IPS-NIHi7 (cell line): ENCODE results near the gene NAGPA.

ENCODE experiments used
- DNase-seq: peaks from one replicate; pipeline ENCODE4 v3.0.0; 2012; ENCODE audit warnings: mixed read lengths; ENCODE audit errors: extremely low spot score

NAGPA gene

DNA sequence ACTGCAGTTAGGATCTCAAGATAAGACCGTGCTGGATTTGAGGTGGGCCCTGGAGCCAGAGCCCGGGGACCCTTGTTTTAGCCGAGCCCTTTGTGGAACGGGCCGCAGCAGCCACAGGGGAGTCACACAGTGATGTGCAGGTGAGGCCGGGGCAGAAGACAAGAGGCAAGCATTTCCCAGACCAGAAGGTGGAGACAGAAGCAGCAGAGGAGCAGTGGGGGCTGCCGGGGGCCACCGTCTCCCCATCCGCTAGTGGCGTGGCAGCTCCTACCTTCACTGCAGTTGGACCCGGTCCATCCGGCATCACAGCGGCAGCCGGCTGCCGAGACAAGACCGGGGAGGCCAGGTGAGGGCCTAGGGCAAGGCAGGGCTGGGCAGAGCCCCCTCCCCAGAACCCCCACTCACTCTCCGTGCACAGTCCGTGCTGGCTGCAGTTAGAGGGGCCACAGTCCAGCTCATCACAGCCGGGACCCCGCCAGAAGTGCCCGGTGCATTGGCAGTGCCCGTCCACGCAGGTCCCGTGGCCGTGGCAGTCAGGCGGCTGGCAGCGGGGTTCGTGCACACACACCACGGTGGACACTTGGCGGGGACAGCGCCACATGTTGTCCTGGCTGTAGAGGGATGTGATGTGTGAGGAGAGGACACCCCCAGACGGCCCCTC lies 6.0 kb downstream of the NAGPA start:
- DNase-seq: no peak

DNA sequence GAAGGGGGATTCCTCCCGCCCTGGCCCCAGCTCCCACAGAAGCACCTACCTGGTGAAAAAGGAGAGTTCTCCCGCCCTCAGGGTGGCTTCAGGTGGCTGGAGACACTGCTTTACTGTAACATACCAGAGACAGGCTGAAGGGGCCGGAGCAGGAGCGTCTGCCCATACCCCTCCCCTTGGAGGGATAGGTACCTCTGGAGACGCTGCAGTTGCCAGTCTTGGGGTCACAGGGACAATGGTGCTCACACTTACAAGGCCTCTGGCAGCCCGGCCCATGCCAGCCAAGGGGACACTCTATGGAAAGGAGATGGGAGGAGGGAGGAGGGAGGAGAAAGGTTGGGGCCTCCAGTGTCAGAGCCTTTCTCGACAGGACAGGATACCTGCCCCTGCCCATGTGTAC lies 6.6 kb downstream of the NAGPA start:
- no peak for DNase-seq

- DNase-seq: no peak
Observed at GRCh38 chr16:5026664-5027063, 7.1 kb downstream of the NAGPA start.

GRCh38 chr16:5025171-5025632 lies 8.5 kb downstream of the NAGPA start:
- DNase-seq: peak; percentile 91

DNA sequence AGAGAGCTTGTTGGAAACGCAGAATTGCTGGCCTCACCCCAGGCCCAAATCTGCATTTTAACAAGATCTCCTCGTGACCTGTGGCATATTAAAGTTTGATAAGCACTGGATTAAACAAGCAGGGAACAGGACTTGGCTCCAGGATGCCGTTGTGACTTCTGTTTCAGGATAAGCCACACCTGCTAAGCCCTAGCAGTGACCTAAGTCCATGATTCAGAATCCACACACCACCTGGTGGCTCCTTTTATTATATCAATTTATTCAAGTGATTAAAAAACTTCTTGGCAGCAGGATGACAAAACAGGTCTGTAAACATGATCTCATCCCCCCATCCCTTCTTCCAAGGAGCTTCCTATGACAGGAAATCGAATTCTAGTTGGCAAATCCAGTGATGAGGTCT lies 9.1 kb downstream of the NAGPA start:
- no peak for DNase-seq

- DNase-seq: no peak
Observed at GRCh38 chr16:5022521-5022920, 11.2 kb downstream of the NAGPA start.

DNA sequence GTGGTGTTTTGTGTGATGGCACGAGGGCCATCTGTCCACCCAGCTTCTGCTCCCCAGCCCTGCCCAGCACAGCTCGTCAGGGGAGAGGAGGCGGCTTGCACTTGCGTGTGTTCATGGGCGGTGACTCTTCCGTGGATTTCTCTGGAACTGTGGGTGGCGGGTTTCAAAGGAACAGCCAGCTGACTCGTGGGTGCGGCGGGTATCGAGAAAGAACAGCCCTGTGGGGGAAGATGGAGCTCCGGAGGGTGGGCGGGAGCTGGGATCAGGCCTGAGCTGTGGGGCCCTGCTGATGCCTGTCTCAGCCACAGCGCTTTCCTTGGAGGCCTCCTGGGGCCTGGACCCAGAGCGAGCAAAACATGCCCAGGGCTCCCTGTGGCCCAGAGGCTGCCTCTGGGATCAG lies 13.2 kb downstream of the NAGPA start:
- no peak for DNase-seq

GRCh38 chr16:5019775-5020174 lies 14.0 kb downstream of the NAGPA start:
- DNase-seq: no peak

- DNase-seq: no peak
Observed at GRCh38 chr16:5018793-5019192, 14.9 kb downstream of the NAGPA start.

DNA sequence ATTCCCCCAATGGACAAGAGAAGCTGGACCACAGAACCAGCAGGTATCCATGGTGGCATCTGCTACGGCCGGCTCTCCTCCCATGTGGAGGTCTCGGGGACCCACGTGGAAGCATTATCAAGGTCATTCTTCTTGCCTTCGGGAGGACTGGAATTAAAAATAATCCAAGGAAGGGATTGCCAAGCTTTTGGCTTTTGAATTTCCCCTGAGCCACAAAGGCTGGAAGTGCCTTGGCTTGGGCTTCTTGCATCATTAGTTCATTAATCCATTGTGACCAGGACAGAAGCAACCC lies 16.1 kb downstream of the NAGPA start:
- DNase-seq: no peak

- no peak for DNase-seq
Observed at GRCh38 chr16:5016967-5017677, 16.6 kb downstream of the NAGPA start.

GRCh38 chr16:5015887-5016286 lies 17.8 kb downstream of the NAGPA start:
- no peak for DNase-seq

DNA sequence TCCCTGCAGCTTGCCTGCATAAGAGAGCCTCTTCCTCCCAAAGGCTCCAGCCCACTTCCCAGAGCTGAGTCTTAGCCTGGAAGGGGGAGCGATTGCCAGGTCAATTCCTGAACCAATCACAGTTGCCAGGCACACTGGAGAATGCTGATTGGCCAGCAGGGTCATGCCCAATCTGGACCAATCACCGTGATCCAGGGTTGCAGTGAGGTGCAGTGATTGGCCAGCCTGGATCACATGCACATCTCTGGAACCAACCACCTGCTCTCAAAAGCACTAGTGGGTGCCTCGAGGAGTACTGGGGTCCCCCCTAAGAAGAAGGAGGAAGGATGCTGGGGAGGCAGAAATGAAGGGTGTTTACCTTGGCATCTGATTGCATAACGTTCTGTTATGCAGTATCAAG lies 18.4 kb downstream of the NAGPA start:
- peak; percentile 39 for DNase-seq

GRCh38 chr16:5012887-5013286 lies 20.8 kb downstream of the NAGPA start:
- DNase-seq: no peak

- DNase-seq: no peak
Observed at GRCh38 chr16:5011637-5012036, 22.1 kb downstream of the NAGPA start.

DNA sequence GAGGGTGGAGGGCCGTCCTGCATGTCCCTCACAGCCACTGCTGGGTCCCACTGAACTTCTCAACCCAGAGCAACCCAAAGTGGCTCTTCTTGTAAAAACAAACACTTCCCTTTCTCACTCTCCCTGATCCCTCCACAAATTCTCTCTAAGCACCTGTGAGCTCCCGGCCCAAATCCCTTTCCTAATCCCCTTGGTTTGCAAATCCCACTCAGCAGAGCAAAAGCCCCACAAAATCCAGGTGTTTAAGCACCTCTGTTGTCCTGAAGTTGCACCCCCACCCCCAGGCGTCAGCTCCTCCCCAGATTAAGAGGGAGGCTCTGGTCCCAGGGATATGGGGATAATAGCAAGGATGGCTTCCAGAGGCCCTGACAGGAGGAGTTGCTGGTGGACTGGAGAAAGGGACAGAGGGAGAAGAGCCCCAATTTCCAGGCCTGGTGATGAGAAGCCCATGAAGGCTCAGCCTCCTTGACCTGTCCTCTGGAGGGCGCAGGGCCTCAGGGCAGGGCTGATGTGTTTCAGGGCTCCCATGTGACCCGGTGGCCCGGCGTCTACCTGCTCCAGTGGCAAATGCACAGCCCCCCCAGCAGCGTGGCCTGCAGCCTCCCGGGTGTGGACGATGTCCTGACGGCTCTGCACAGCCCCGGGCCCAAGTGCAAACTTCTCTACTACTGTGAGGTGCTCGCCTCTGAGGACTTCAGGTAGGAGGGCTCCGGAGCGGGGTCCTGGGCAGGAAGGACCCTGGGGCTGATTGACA lies 23.0 kb downstream of the NAGPA start:
- DNase-seq: peak; percentile 48

GRCh38 chr16:5008311-5008731 lies 25.4 kb downstream of the NAGPA start:
- no peak for DNase-seq

DNA sequence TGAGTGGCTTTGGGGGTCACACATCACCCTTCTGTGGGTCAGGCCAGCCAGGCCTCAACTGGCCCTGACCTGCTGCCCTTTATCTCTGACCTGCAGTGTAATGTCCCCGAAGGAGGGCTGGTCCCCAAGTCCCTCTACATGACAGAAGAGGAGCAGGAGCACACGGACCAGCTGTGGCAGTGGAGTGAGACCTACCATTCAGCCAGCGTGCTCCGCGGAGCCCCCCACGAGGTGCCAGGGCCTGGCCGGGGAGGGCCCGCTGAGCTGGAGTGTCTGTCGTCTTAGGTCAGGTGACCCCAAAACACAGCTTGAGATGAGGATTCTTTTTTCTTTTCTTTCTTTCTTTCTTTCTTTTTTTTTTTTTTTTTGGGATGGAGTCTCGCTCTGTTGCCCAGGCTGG lies 26.5 kb downstream of the NAGPA start:
- DNase-seq: no peak

DNA sequence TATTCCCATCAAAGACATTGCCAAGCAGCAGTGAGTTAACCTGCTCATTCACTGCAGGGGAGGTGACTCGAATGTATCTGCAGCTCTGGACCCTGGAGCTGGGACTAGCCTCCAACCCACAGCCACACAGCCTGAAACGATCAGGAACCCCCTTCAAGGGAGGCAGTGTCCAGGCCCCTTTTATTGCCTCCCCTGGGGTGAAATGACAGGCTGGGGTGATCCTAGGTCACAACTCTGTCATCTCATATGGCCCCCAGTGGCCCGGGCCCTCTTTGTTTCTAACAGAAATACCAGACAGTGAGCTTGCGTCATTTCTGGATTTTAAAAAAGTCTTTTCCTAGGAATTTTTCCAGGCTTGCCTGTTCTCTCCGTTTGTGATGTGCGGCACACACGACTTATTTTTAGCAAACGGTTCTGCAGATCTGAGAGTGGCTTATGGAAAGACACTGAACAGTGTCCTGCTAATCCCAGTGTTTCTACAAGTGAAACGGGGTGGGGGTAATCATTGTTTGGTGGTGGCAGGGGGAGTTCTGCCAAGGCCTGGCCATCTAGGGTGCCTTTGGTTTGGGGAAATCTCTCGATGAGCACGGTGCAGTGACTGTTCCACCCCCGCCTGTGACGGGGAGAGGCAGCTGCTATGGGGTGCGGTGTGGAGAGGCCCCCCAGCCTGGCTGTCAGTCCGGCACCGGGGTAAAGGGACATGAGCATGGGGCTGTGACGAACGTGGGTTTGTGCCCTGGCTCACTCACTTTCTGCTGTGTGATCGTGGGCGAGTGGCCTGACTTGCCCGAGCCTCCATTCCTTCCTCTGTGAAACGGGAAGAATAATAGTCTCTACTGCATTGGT lies 27.2 kb downstream of the NAGPA start:
- DNase-seq: no peak

- no peak for DNase-seq
Observed at GRCh38 chr16:5005916-5006315, 27.8 kb downstream of the NAGPA start.

- DNase-seq: no peak
Observed at GRCh38 chr16:5004311-5004710, 29.4 kb downstream of the NAGPA start.

DNA sequence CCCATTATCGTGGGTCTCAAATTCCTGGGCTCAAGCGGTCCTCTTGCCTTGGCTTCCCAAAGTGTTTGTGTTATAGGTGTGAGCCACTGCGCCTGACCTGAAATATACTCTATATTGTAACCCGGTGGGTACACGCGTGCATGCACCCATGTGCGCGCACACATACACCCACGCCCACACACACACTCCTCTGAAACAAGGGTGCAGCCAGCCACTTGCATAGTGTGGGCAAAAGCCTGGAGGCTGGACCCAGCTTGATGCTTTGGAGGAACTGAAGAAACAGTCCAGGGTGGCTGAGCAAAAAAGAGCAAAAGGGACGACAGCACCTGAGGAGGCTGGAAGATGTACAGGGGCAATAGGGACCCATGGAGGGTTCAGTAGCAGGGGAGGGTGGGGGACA lies 29.9 kb downstream of the NAGPA start:
- DNase-seq: no peak
